ENCODE measurements around the gene SLC35E3.

DNA sequence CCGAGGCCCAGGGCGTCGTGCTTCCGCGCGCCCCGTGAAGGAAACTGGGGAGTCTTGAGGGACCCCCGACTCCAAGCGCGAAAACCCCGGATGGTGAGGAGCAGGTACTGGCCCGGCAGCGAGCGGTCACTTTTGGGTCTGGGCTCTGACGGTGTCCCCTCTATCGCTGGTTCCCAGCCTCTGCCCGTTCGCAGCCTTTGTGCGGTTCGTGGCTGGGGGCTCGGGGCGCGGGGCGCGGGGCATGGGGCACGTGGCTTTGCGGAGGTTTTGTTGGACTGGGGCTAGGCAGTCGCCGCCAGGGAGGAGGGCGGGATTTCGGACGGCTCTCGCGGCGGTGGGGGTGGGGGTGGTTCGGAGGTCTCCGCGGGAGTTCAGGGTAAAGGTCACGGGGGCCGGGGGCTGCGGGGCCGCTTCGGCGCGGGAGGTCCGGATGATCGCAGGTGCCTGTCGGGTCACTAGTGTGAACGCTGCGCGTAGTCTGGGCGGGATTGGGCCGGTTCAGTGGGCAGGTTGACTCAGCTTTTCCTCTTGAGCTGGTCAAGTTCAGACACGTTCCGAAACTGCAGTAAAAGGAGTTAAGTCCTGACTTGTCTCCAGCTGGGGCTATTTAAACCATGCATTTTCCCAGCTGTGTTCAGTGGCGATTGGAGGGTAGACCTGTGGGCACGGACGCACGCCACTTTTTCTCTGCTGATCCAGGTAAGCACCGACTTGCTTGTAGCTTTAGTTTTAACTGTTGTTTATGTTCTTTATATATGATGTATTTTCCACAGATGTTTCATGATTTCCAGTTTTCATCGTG lies 62.6 kb downstream of the SLC35E3 start:
- TF ChIP-seq, protein P1, sequence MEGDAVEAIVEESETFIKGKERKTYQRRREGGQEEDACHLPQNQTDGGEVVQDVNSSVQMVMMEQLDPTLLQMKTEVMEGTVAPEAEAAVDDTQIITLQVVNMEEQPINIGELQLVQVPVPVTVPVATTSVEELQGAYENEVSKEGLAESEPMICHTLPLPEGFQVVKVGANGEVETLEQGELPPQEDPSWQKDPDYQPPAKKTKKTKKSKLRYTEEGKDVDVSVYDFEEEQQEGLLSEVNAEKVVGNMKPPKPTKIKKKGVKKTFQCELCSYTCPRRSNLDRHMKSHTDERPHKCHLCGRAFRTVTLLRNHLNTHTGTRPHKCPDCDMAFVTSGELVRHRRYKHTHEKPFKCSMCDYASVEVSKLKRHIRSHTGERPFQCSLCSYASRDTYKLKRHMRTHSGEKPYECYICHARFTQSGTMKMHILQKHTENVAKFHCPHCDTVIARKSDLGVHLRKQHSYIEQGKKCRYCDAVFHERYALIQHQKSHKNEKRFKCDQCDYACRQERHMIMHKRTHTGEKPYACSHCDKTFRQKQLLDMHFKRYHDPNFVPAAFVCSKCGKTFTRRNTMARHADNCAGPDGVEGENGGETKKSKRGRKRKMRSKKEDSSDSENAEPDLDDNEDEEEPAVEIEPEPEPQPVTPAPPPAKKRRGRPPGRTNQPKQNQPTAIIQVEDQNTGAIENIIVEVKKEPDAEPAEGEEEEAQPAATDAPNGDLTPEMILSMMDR (IDR thresholded peaks at IDR 0.05): peak in 2 of 5 experiments; percentile 6 to 43
- TF ChIP-seq POLR2A (IDR thresholded peaks at IDR 0.05) (peak; percentile 12), EP300 (IDR thresholded peaks at IDR 0.05; ENCODE audit: low read depth) (no peak), POLR2AphosphoS5 (IDR thresholded peaks at IDR 0.05) (peak; percentile 75 to 87 (median 79))

Data from transverse colon (tissue), 4 donors.